Measurements from ENCODE around the gene SH3PXD2A.
"Not testable (repeated sequence)": the region's sequence is repeated elsewhere in the genome, so short reads cannot be mapped to it uniquely, and the experiment has no call there.

Gene SH3PXD2A

GRCh38 chr10:103616705-103617601, 238.4 kb downstream of the SH3PXD2A start:
- DNase-seq: no peak

GRCh38 chr10:103614306-103615158, 240.8 kb downstream of the SH3PXD2A start:
- DNase-seq: no peak

- no peak for DNase-seq
Observed at GRCh38 chr10:103613616-103614015, 241.8 kb downstream of the SH3PXD2A start.

- DNase-seq: peak; percentile 75
Observed at GRCh38 chr10:103612462-103613365, 242.7 kb downstream of the SH3PXD2A start.

- no peak for DNase-seq
Observed at GRCh38 chr10:103610921-103611511, 244.4 kb downstream of the SH3PXD2A start.

- no peak for DNase-seq
Observed at GRCh38 chr10:103610083-103610472, 245.3 kb downstream of the SH3PXD2A start.

GRCh38 chr10:103609231-103610082, 245.9 kb downstream of the SH3PXD2A start:
- no peak for DNase-seq

GRCh38 chr10:103608056-103608455, 247.3 kb downstream of the SH3PXD2A start:
- DNase-seq: not testable (repeated sequence)

GRCh38 chr10:103607051-103607450, 248.3 kb downstream of the SH3PXD2A start:
- DNase-seq: not testable (repeated sequence)

- DNase-seq: not testable (repeated sequence)
Observed at GRCh38 chr10:103606097-103606438, 249.3 kb downstream of the SH3PXD2A start.

- DNase-seq: peak; percentile 70
Observed at GRCh38 chr10:103605359-103606096, 249.8 kb downstream of the SH3PXD2A start.

GRCh38 chr10:103603382-103603781, 252.0 kb downstream of the SH3PXD2A start:
- DNase-seq: no peak

GRCh38 chr10:103602852-103603155, 252.6 kb downstream of the SH3PXD2A start:
- no peak for DNase-seq

GRCh38 chr10:103602028-103602851, 253.1 kb downstream of the SH3PXD2A start:
- DNase-seq: no peak

GRCh38 chr10:103600956-103601569, 254.3 kb downstream of the SH3PXD2A start:
- no peak for DNase-seq

- no peak for DNase-seq
Observed at GRCh38 chr10:103600325-103600724, 255.1 kb downstream of the SH3PXD2A start.

GRCh38 chr10:103599907-103600306, 255.5 kb downstream of the SH3PXD2A start:
- DNase-seq: no peak

- DNase-seq: no peak
Observed at GRCh38 chr10:103599211-103599610, 256.2 kb downstream of the SH3PXD2A start.

- peak; percentile 76 for DNase-seq
Observed at GRCh38 chr10:103598654-103599115, 256.7 kb downstream of the SH3PXD2A start.

All from EL (cell line).